ENCODE results near the gene KPNA6. TPM values are rescaled to one million over a fixed set of nuclear protein-coding genes. Genes with fewer than 3 reads are reported as not detected.
A peak's percentile ranks its signal among the peaks of the same experiment; 100 is the strongest.

The KPNA6 gene
- total and polyA plus RNA-seq, 9 of the 15 experiments (the other 6 are each of a cell fraction or from before 2014, with no cell fraction given), result 20.1 to 54.6 (median 32.2) TPM

- TF ChIP-seq TSHZ1 (CRISPR knock-in tag; IDR thresholded peaks at IDR 0.05) (no peak), PML (IDR thresholded peaks at IDR 0.05; ENCODE audit: low read length) (no peak)
Measured at GRCh38 chr1:32223683-32224082, 115.8 kb downstream of the KPNA6 start (continued).

- H3K27ac ChIP-seq (ENCODE audit: extremely low read depth, low read depth, low read length), result peak overlapping the region; percentile 50; the same call in 1 of the 3 replicates
- no TSS peak for BruUV-seq (replicated peaks)
- WGBS (ENCODE audit: insufficient coverage, low coverage, missing lambda C conversion rate), result 92% methylated on average over 4 of the region's 4 CpGs
- ATAC-seq (no peak), DNase-seq (ENCODE audit: extremely low read depth in 1 of 4, low spot score in 3 of 4) (no peak), FAIRE-seq (no peak)
- H3K9ac ChIP-seq (ENCODE audit: insufficient read depth in 1 of 2, low read depth in 2 of 2, low read length in 2 of 2), result peak overlapping the region; percentile 67 to 96; a peak in 1 of 4 replicates
- peaks cover 49% of the 10 kb centered on the region for H3K79me2 ChIP-seq (ENCODE audit: control insufficient read depth, insufficient read depth, low read length)
- ChIA-PET POLR2A (interaction anchor here (0.9 to 6.5 kb wide), 4 partner anchors 8 to 11 kb away, joined by 3 to 40 read pairs (median 4); no protein-coding TSS in a partner anchor), CTCF (ENCODE audit: low intra/inter-chr PET ratio) (interaction anchor here (0.6 kb wide), 1 partner anchor 192 kb away, joined by 4 read pairs; no protein-coding TSS in a partner anchor)
- no peaks in the 10 kb centered on the region for H3K9me3 ChIP-seq (replicated peaks; ENCODE audit: control insufficient read depth, insufficient read depth, low read depth, low read length)
- TF ChIP-seq ZNF134 (CRISPR knock-in tag; conservative IDR thresholded peaks at IDR 0.05) (no peak), ATF3 (IDR thresholded peaks at IDR 0.05) (no peak), ATF3 (CRISPR knock-in tag; conservative IDR thresholded peaks at IDR 0.05) (0 out of 2 replicates have a peak, but pooled peaks have one; percentile 30), RFX5 (IDR thresholded peaks at IDR 0.05; ENCODE audit: low read depth, low read length) (no peak), ZBTB8A (IDR thresholded peaks at IDR 0.05; ENCODE audit: partially characterized antibody) (no peak), MED1 (CRISPR knock-in tag; IDR thresholded peaks at IDR 0.05; ENCODE audit: borderline replicate concordance) (no peak), LCOR (CRISPR knock-in tag; IDR thresholded peaks at IDR 0.05) (no peak), FOXM1 (IDR thresholded peaks at IDR 0.05; ENCODE audit: low read depth) (no peak), FOXM1 (CRISPR knock-in tag; IDR thresholded peaks at IDR 0.05; ENCODE audit: low read depth) (0 out of 2 replicates have a peak, but pooled peaks have one; percentile 56), RBFOX2 (IDR thresholded peaks at IDR 0.05; ENCODE audit: low read depth, low read length) (0 out of 2 replicates have a peak, but pooled peaks have one; percentile 22), HMG20A (CRISPR knock-in tag; conservative IDR thresholded peaks at IDR 0.05) (no peak), ZEB2 (IDR thresholded peaks at IDR 0.05) (no peak), TAF15 (IDR thresholded peaks at IDR 0.05; ENCODE audit: low read depth, low read length) (no peak), SIN3B (IDR thresholded peaks at IDR 0.05; ENCODE audit: low read depth) (no peak), ZBTB26 (CRISPR knock-in tag; IDR thresholded peaks at IDR 0.05) (no peak)
- H3K27me3 ChIP-seq (ENCODE audit: control insufficient read depth in 2 of 2, insufficient read depth in 2 of 2, low read length in 2 of 2), result no peaks in the 10 kb centered on the region
- in situ Hi-C loops (cut with MboI) (no loop called here), intact Hi-C loops (cut with micrococcal nuclease) (no loop called here)
- H3K4me3 ChIP-seq, result no peak overlapping the region
- peaks cover 66% of the 10 kb centered on the region for H3K36me3 ChIP-seq (ENCODE audit: control insufficient read depth, insufficient read depth, low read length)
- no peaks in the 10 kb centered on the region for H3K9me1 ChIP-seq (ENCODE audit: control insufficient read depth, insufficient read depth, low read length)
- H3K4me2 ChIP-seq (ENCODE audit: insufficient read depth, low read length), result peak overlapping the region; percentile 98; the same call in 1 of the 2 replicates
- H3K4me1 ChIP-seq (replicated peaks in 1 of 2; ENCODE audit: control insufficient read depth in 2 of 2, insufficient read depth in 2 of 2, low read length in 2 of 2), result peaks cover 19 to 22% of the 10 kb centered on the region in 2 experiments; a peak in 4 of 5 replicates
- H2AFZ ChIP-seq (ENCODE audit: low read depth, low read length), result no peak overlapping the region
- no peaks in the 10 kb centered on the region for H4K20me1 ChIP-seq (replicated peaks; ENCODE audit: control insufficient read depth, insufficient read depth, low read length)
Measured at GRCh38 chr1:32224285-32224684, 116.4 kb downstream of the KPNA6 start.
